Spinal cord (tissue), 10 donors: ENCODE measurements around the gene MRPS18A. TPM values are rescaled to one million over a fixed set of nuclear protein-coding genes. Genes with fewer than 3 reads are reported as not detected.
A peak's percentile ranks its signal among the peaks of the same experiment; 100 is the strongest.
"Not testable (repeated sequence)": the region's sequence is repeated elsewhere in the genome, so short reads cannot be mapped to it uniquely, and the experiment has no call there.

Source experiments
- DNase-seq, 6 donors: peaks; one replicate each; pipeline versions ENCODE4 v3.0.0 to v3.0.0-alpha.2; 2013 to 2015; ENCODE audit warnings: low spot score in 6 of 6, low read depth in 4 of 6
- H3K27ac ChIP-seq: one replicate; pipeline ENCODE4 v1.5.1; 2013; ENCODE audit warnings: low read depth, low read length, control low read depth
- H3K27me3 ChIP-seq: one replicate; pipeline ENCODE4 v1.6.1; 2013; ENCODE audit warnings: low read length; ENCODE audit not compliant: control insufficient read depth, insufficient read depth
- H3K36me3 ChIP-seq: one replicate; pipeline ENCODE4 v1.6.1; 2013; ENCODE audit warnings: low read length; ENCODE audit not compliant: control insufficient read depth, insufficient read depth
- H3K4me1 ChIP-seq: one replicate; pipeline ENCODE4 v1.6.1; 2013; ENCODE audit warnings: low read length; ENCODE audit not compliant: control insufficient read depth, insufficient read depth
- H3K4me3 ChIP-seq: one replicate; pipeline ENCODE4 v1.5.1; 2013; ENCODE audit warnings: low read depth, low read length, control low read depth
- H3K9me3 ChIP-seq: one replicate; pipeline ENCODE4 v1.6.1; 2013; ENCODE audit warnings: low read length; ENCODE audit not compliant: control insufficient read depth, insufficient read depth
- WGBS: methylation state at CpG from one replicate; pipeline ENCODE4 v1.1.5; 2013; ENCODE audit warnings: missing lambda C conversion rate; ENCODE audit not compliant: insufficient coverage; 5-methylcytosine and 5-hydroxymethylcytosine counted together
- polyA plus RNA-seq, 2 donors: library from polyadenylated mRNA; unstranded; fragments of 120-200 nt; gene quantifications; one replicate each; pipeline ENCODE4 v1.2.1, GENCODE V29; 2013; ENCODE audit not compliant: insufficient read length in 2 of 2
- total RNA-seq, 2 donors: library from RNA; depleted of rRNA in 1 of 2; stranded (reverse); fragments of 120-200 nt in 1 of 2; fragments of >200 nt in 1 of 2; gene quantifications; one replicate each; pipeline versions ENCODE4 v1.2.3 to v1.2.4, GENCODE V29; 2013 to 2014
- donor health status: healthy.

Gene MRPS18A
- total and polyA plus RNA-seq, 4 donors = 24.1 to 56.6 (median 32.6) TPM

GRCh38 chr6:43667245-43668150 is 20.1 kb downstream of the MRPS18A start:
- peak in 4 of 6 donors; percentile 75 to 95 (median 86) for DNase-seq
- WGBS = 5% methylated on average over 11 of the region's 16 CpGs
- H3K4me3 ChIP-seq = no peak overlapping the region
- H3K27me3 ChIP-seq = no peaks in the 10 kb centered on the region
- no peaks in the 10 kb centered on the region for H3K9me3 ChIP-seq
- H3K36me3 ChIP-seq = peaks cover 35% of the 10 kb centered on the region
- peak overlapping the region; percentile 30 for H3K27ac ChIP-seq
- H3K4me1 ChIP-seq = peaks cover 47% of the 10 kb centered on the region

GRCh38 chr6:43666196-43666920 is 21.2 kb downstream of the MRPS18A start:
- Histone ChIP-seq H3K27me3 (no peaks in the 10 kb centered on the region), H3K4me1 (peaks cover 40% of the 10 kb centered on the region), H3K9me3 (no peaks in the 10 kb centered on the region), H3K27ac (no peak overlapping the region), H3K4me3 (no peak overlapping the region), H3K36me3 (peaks cover 24% of the 10 kb centered on the region)
- 81% methylated on average over 7 of the region's 13 CpGs for WGBS
- no peak for DNase-seq

GRCh38 chr6:43665376-43665775 is 22.2 kb downstream of the MRPS18A start:
- Histone ChIP-seq H3K4me3 (no peak overlapping the region), H3K36me3 (peaks cover 15% of the 10 kb centered on the region), H3K27ac (no peak overlapping the region), H3K27me3 (no peaks in the 10 kb centered on the region), H3K4me1 (peaks cover 37% of the 10 kb centered on the region), H3K9me3 (no peaks in the 10 kb centered on the region)
- no peak for DNase-seq
- WGBS = 100% methylated on average over 1 of the region's 1 CpG

GRCh38 chr6:43662948-43663347 is 24.6 kb downstream of the MRPS18A start:
- not testable (repeated sequence) for H3K9me3 ChIP-seq, H3K27me3 ChIP-seq, H3K36me3 ChIP-seq, DNase-seq, H3K4me3 ChIP-seq, H3K27ac ChIP-seq
- no CpG with 5 or more reads among the region's 5 CpGs for WGBS
- H3K4me1 ChIP-seq = peaks cover 13% of the 10 kb centered on the region

- WGBS = 100% methylated on average over 2 of the region's 9 CpGs
- Histone ChIP-seq H3K27me3 (no peaks in the 10 kb centered on the region), H3K27ac (no peak overlapping the region), H3K4me3 (no peak overlapping the region), H3K36me3 (peaks cover 16% of the 10 kb centered on the region), H3K9me3 (no peaks in the 10 kb centered on the region), H3K4me1 (no peaks in the 10 kb centered on the region)
- DNase-seq = no peak
Measured at GRCh38 chr6:43658161-43658560, 29.4 kb downstream of the MRPS18A start.

- Histone ChIP-seq H3K27ac (no peak overlapping the region), H3K4me3 (no peak overlapping the region), H3K27me3 (no peaks in the 10 kb centered on the region), H3K36me3 (peaks cover 16% of the 10 kb centered on the region), H3K4me1 (no peaks in the 10 kb centered on the region), H3K9me3 (no peaks in the 10 kb centered on the region)
- no peak for DNase-seq
- WGBS = 80% methylated on average over 1 of the region's 3 CpGs
Measured at GRCh38 chr6:43657221-43657802, 30.3 kb downstream of the MRPS18A start.

- H3K4me1 ChIP-seq, H3K27ac ChIP-seq, DNase-seq, H3K4me3 ChIP-seq, H3K9me3 ChIP-seq, H3K27me3 ChIP-seq: not testable (repeated sequence)
- peaks cover 12% of the 10 kb centered on the region for H3K36me3 ChIP-seq
- WGBS = 100% methylated on average over 1 of the region's 2 CpGs
Measured at GRCh38 chr6:43652822-43653221, 34.8 kb downstream of the MRPS18A start.

GRCh38 chr6:43648248-43648647 is 39.3 kb downstream of the MRPS18A start:
- no peak overlapping the region for H3K27ac ChIP-seq
- DNase-seq = no peak
- H3K4me3 ChIP-seq = no peak overlapping the region
- H3K27me3 ChIP-seq = no peaks in the 10 kb centered on the region
- WGBS = 92% methylated on average over 1 of the region's 2 CpGs
- H3K36me3 ChIP-seq = no peaks in the 10 kb centered on the region
- H3K4me1 ChIP-seq = peaks cover 10% of the 10 kb centered on the region
- H3K9me3 ChIP-seq = no peaks in the 10 kb centered on the region

- no peak for DNase-seq
- no peak overlapping the region for H3K27ac ChIP-seq
- no peak overlapping the region for H3K4me3 ChIP-seq
- H3K36me3 ChIP-seq = peaks cover 2% of the 10 kb centered on the region
- H3K27me3 ChIP-seq = no peaks in the 10 kb centered on the region
- peaks cover 10% of the 10 kb centered on the region for H3K4me1 ChIP-seq
- no peaks in the 10 kb centered on the region for H3K9me3 ChIP-seq
- no CpG with 5 or more reads among the region's 3 CpGs for WGBS
Measured at GRCh38 chr6:43647613-43648012, 40.0 kb downstream of the MRPS18A start.
